GM10248 (cell line): ENCODE data around the gene MTX2.

Experiments used
- CTCF ChIA-PET: fragments of 300-600 bp; sonication (Branson Sonifier 250); formaldehyde crosslinking; extraction: SDS; loops from one replicate; lab custom pipeline; 2021; ENCODE audit warnings: antibody characterized with exemption; lab: Yijun Ruan, JAX
- POLR2A ChIA-PET: fragments of 350-650 bp; sonication (Branson Sonifier 250); formaldehyde crosslinking; extraction: SDS; loops from one replicate; lab custom pipeline; 2020; ENCODE audit warnings: antibody characterized with exemption; lab: Yijun Ruan, JAX
- DNase-seq: peaks from one replicate; pipeline ENCODE4 v3.0.0; 2012; ENCODE audit errors: extremely low spot score
- CTCF ChIP-seq: IDR thresholded peaks from 2 replicates; pipeline ENCODE4 v1.5.1; 2012; ENCODE audit warnings: mild to moderate bottlenecking, low read depth; ENCODE audit errors: extremely low read depth, missing control alignments, control extremely low read depth

MTX2 gene

GRCh38 chr2:176268976-176269318 is 295 bp upstream of the MTX2 start:
- no peak for TF ChIP-seq CTCF
- no peak for DNase-seq
- ChIA-PET POLR2A (no interaction called here), CTCF (interaction anchor here (0.9 to 1.5 kb wide), 3 partner anchors 14 to 33 kb away, joined by 3 read pairs; no protein-coding TSS in a partner anchor)

GRCh38 chr2:176270100-176270750 is 983 bp downstream of the MTX2 start:
- ChIA-PET POLR2A (no interaction called here), CTCF (interaction anchor here (0.9 kb wide), 1 partner anchor 24 kb away, joined by 3 read pairs; no protein-coding TSS in a partner anchor)
- TF ChIP-seq CTCF: no peak
- DNase-seq: no peak

- DNase-seq: no peak
- ChIA-PET POLR2A (interaction anchor here (0.5 kb wide), 1 partner anchor 9 kb away, joined by 3 read pairs; no protein-coding TSS in a partner anchor), CTCF (interaction anchor here (0.6 to 0.7 kb wide), 2 partner anchors 18 to 892 kb away, joined by 3 read pairs; no protein-coding TSS in a partner anchor)
- no peak for TF ChIP-seq CTCF
Measured at GRCh38 chr2:176272870-176273459, 3.7 kb downstream of the MTX2 start.

GRCh38 chr2:176278927-176279326 is 9.7 kb downstream of the MTX2 start:
- POLR2A ChIA-PET: no interaction called here
- no peak for TF ChIP-seq CTCF
- CTCF ChIA-PET: no interaction called here
- no peak for DNase-seq

GRCh38 chr2:176280156-176280555 is 10.9 kb downstream of the MTX2 start:
- DNase-seq: no peak
- ChIA-PET POLR2A (no interaction called here), CTCF (no interaction called here)
- TF ChIP-seq CTCF: no peak

GRCh38 chr2:176280867-176281658 is 11.8 kb downstream of the MTX2 start:
- ChIA-PET CTCF (no interaction called here), POLR2A (interaction anchor here (0.6 kb wide), 1 partner anchor 8 kb away, joined by 3 read pairs; no protein-coding TSS in a partner anchor)
- no peak for DNase-seq
- TF ChIP-seq CTCF: no peak
